ENCODE results near the gene RNF44.

The RNF44 gene

GRCh38 chr5:176570044-176570443 lies 32.8 kb upstream of the RNF44 start:
- H3K9me3 ChIP-seq (ENCODE audit: control insufficient read depth in 2 of 2, low read length in 2 of 2), result no peaks in the 10 kb centered on the region
- no peak overlapping the region for H3K27ac ChIP-seq (ENCODE audit: low read length)
- no peak overlapping the region for H3K4me3 ChIP-seq (ENCODE audit: low read length in 2 of 2)
- H3K4me1 ChIP-seq (ENCODE audit: control insufficient read depth, insufficient read depth, low read length), result no peaks in the 10 kb centered on the region
- H3K36me3 ChIP-seq (ENCODE audit: control insufficient read depth in 2 of 2, insufficient read depth in 2 of 2, low read length in 2 of 2), result no peaks in the 10 kb centered on the region
- peaks cover 8 to 15% of the 10 kb centered on the region in 2 donors for H3K27me3 ChIP-seq (ENCODE audit: control insufficient read depth in 1 of 2, insufficient read depth in 2 of 2, low read length in 2 of 2)
- no peak overlapping the region for H3K9ac ChIP-seq (ENCODE audit: low read length in 2 of 2)

GRCh38 chr5:176568657-176569056 lies 31.5 kb upstream of the RNF44 start:
- Histone ChIP-seq H3K9me3 (ENCODE audit: control insufficient read depth in 2 of 2, low read length in 2 of 2) (no peaks in the 10 kb centered on the region), H3K36me3 (ENCODE audit: control insufficient read depth in 2 of 2, insufficient read depth in 2 of 2, low read length in 2 of 2) (no peaks in the 10 kb centered on the region), H3K4me1 (ENCODE audit: control insufficient read depth, insufficient read depth, low read length) (no peaks in the 10 kb centered on the region), H3K9ac (ENCODE audit: low read length in 2 of 2) (no peak overlapping the region), H3K27me3 (ENCODE audit: control insufficient read depth in 1 of 2, insufficient read depth in 2 of 2, low read length in 2 of 2) (peaks cover 6 to 14% of the 10 kb centered on the region in 2 donors), H3K27ac (ENCODE audit: low read length) (no peak overlapping the region), H3K4me3 (ENCODE audit: low read length in 2 of 2) (no peak overlapping the region)

- no peaks in the 10 kb centered on the region for H3K4me1 ChIP-seq (ENCODE audit: control insufficient read depth, insufficient read depth, low read length)
- H3K4me3 ChIP-seq (ENCODE audit: low read length in 2 of 2), result no peak overlapping the region
- H3K36me3 ChIP-seq (ENCODE audit: control insufficient read depth in 2 of 2, insufficient read depth in 2 of 2, low read length in 2 of 2), result no peaks in the 10 kb centered on the region
- no peak overlapping the region for H3K9ac ChIP-seq (ENCODE audit: low read length in 2 of 2)
- H3K27me3 ChIP-seq (ENCODE audit: control insufficient read depth in 1 of 2, insufficient read depth in 2 of 2, low read length in 2 of 2), result peaks cover 0 to 10% of the 10 kb centered on the region in 2 donors
- no peaks in the 10 kb centered on the region for H3K9me3 ChIP-seq (ENCODE audit: control insufficient read depth in 2 of 2, low read length in 2 of 2)
- no peak overlapping the region for H3K27ac ChIP-seq (ENCODE audit: low read length)
Measured at GRCh38 chr5:176565760-176566288, 28.6 kb upstream of the RNF44 start.

- H3K27me3 ChIP-seq (ENCODE audit: control insufficient read depth in 1 of 2, insufficient read depth in 2 of 2, low read length in 2 of 2), result peaks cover 0 to 15% of the 10 kb centered on the region in 2 donors
- no peaks in the 10 kb centered on the region for H3K9me3 ChIP-seq (ENCODE audit: control insufficient read depth in 2 of 2, low read length in 2 of 2)
- no peaks in the 10 kb centered on the region for H3K36me3 ChIP-seq (ENCODE audit: control insufficient read depth in 2 of 2, insufficient read depth in 2 of 2, low read length in 2 of 2)
- no peak overlapping the region for H3K27ac ChIP-seq (ENCODE audit: low read length)
- H3K4me3 ChIP-seq (ENCODE audit: low read length in 2 of 2), result no peak overlapping the region
- H3K9ac ChIP-seq (ENCODE audit: low read length in 2 of 2), result no peak overlapping the region
- no peaks in the 10 kb centered on the region for H3K4me1 ChIP-seq (ENCODE audit: control insufficient read depth, insufficient read depth, low read length)
Measured at GRCh38 chr5:176564002-176564401, 26.8 kb upstream of the RNF44 start.

- Histone ChIP-seq H3K27me3 (ENCODE audit: control insufficient read depth in 1 of 2, insufficient read depth in 2 of 2, low read length in 2 of 2) (peaks cover 0 to 9% of the 10 kb centered on the region in 2 donors), H3K27ac (ENCODE audit: low read length) (no peak overlapping the region), H3K4me3 (ENCODE audit: low read length in 2 of 2) (no peak overlapping the region), H3K4me1 (ENCODE audit: control insufficient read depth, insufficient read depth, low read length) (no peaks in the 10 kb centered on the region), H3K9ac (ENCODE audit: low read length in 2 of 2) (no peak overlapping the region), H3K9me3 (ENCODE audit: control insufficient read depth in 2 of 2, low read length in 2 of 2) (no peaks in the 10 kb centered on the region), H3K36me3 (ENCODE audit: control insufficient read depth in 2 of 2, insufficient read depth in 2 of 2, low read length in 2 of 2) (no peaks in the 10 kb centered on the region)
Measured at GRCh38 chr5:176562189-176562588, 25.0 kb upstream of the RNF44 start.

GRCh38 chr5:176561259-176561658 lies 24.1 kb upstream of the RNF44 start:
- Histone ChIP-seq H3K9me3 (ENCODE audit: control insufficient read depth in 2 of 2, low read length in 2 of 2) (no peaks in the 10 kb centered on the region), H3K27me3 (ENCODE audit: control insufficient read depth in 1 of 2, insufficient read depth in 2 of 2, low read length in 2 of 2) (peaks cover 0 to 9% of the 10 kb centered on the region in 2 donors), H3K9ac (ENCODE audit: low read length in 2 of 2) (no peak overlapping the region), H3K4me1 (ENCODE audit: control insufficient read depth, insufficient read depth, low read length) (no peaks in the 10 kb centered on the region), H3K27ac (ENCODE audit: low read length) (no peak overlapping the region), H3K36me3 (ENCODE audit: control insufficient read depth in 2 of 2, insufficient read depth in 2 of 2, low read length in 2 of 2) (no peaks in the 10 kb centered on the region), H3K4me3 (ENCODE audit: low read length in 2 of 2) (no peak overlapping the region)

GRCh38 chr5:176560364-176560763 lies 23.2 kb upstream of the RNF44 start:
- no peaks in the 10 kb centered on the region for H3K36me3 ChIP-seq (ENCODE audit: control insufficient read depth in 2 of 2, insufficient read depth in 2 of 2, low read length in 2 of 2)
- H3K27ac ChIP-seq (ENCODE audit: low read length), result no peak overlapping the region
- no peak overlapping the region for H3K9ac ChIP-seq (ENCODE audit: low read length in 2 of 2)
- H3K9me3 ChIP-seq (ENCODE audit: control insufficient read depth in 2 of 2, low read length in 2 of 2), result no peaks in the 10 kb centered on the region
- no peak overlapping the region for H3K4me3 ChIP-seq (ENCODE audit: low read length in 2 of 2)
- H3K4me1 ChIP-seq (ENCODE audit: control insufficient read depth, insufficient read depth, low read length), result no peaks in the 10 kb centered on the region
- peaks cover 0 to 8% of the 10 kb centered on the region in 2 donors for H3K27me3 ChIP-seq (ENCODE audit: control insufficient read depth in 1 of 2, insufficient read depth in 2 of 2, low read length in 2 of 2)

GRCh38 chr5:176559683-176560082 lies 22.5 kb upstream of the RNF44 start:
- Histone ChIP-seq H3K4me1 (ENCODE audit: control insufficient read depth, insufficient read depth, low read length) (no peaks in the 10 kb centered on the region), H3K27ac (ENCODE audit: low read length) (no peak overlapping the region), H3K36me3 (ENCODE audit: control insufficient read depth in 2 of 2, insufficient read depth in 2 of 2, low read length in 2 of 2) (no peaks in the 10 kb centered on the region), H3K9ac (ENCODE audit: low read length in 2 of 2) (no peak overlapping the region), H3K9me3 (ENCODE audit: control insufficient read depth in 2 of 2, low read length in 2 of 2) (no peaks in the 10 kb centered on the region), H3K27me3 (ENCODE audit: control insufficient read depth in 1 of 2, insufficient read depth in 2 of 2, low read length in 2 of 2) (peaks cover 0 to 8% of the 10 kb centered on the region in 2 donors), H3K4me3 (ENCODE audit: low read length in 2 of 2) (no peak overlapping the region)

- Histone ChIP-seq H3K4me1 (ENCODE audit: control insufficient read depth, insufficient read depth, low read length) (no peaks in the 10 kb centered on the region), H3K9me3 (ENCODE audit: control insufficient read depth in 2 of 2, low read length in 2 of 2) (no peaks in the 10 kb centered on the region), H3K27me3 (ENCODE audit: control insufficient read depth in 1 of 2, insufficient read depth in 2 of 2, low read length in 2 of 2) (peaks cover 7 to 15% of the 10 kb centered on the region in 2 donors), H3K36me3 (ENCODE audit: control insufficient read depth in 2 of 2, insufficient read depth in 2 of 2, low read length in 2 of 2) (no peaks in the 10 kb centered on the region), H3K27ac (ENCODE audit: low read length) (no peak overlapping the region), H3K4me3 (ENCODE audit: low read length in 2 of 2) (no peak overlapping the region), H3K9ac (ENCODE audit: low read length in 2 of 2) (no peak overlapping the region)
Measured at GRCh38 chr5:176557846-176558245, 20.6 kb upstream of the RNF44 start.

- Histone ChIP-seq H3K27me3 (ENCODE audit: control insufficient read depth in 1 of 2, insufficient read depth in 2 of 2, low read length in 2 of 2) (peaks cover 16 to 19% of the 10 kb centered on the region in 2 donors), H3K4me1 (ENCODE audit: control insufficient read depth, insufficient read depth, low read length) (peaks cover 3% of the 10 kb centered on the region), H3K4me3 (ENCODE audit: low read length in 2 of 2) (no peak overlapping the region), H3K36me3 (ENCODE audit: control insufficient read depth in 2 of 2, insufficient read depth in 2 of 2, low read length in 2 of 2) (no peaks in the 10 kb centered on the region), H3K9ac (ENCODE audit: low read length in 2 of 2) (no peak overlapping the region), H3K9me3 (ENCODE audit: control insufficient read depth in 2 of 2, low read length in 2 of 2) (no peaks in the 10 kb centered on the region), H3K27ac (ENCODE audit: low read length) (no peak overlapping the region)
Measured at GRCh38 chr5:176553260-176554085, 16.3 kb upstream of the RNF44 start.

- H3K9ac ChIP-seq (ENCODE audit: low read length in 2 of 2), result no peak overlapping the region
- no peak overlapping the region for H3K4me3 ChIP-seq (ENCODE audit: low read length in 2 of 2)
- H3K27me3 ChIP-seq (ENCODE audit: control insufficient read depth in 1 of 2, insufficient read depth in 2 of 2, low read length in 2 of 2), result peaks cover 16 to 19% of the 10 kb centered on the region in 2 donors
- H3K27ac ChIP-seq (ENCODE audit: low read length), result no peak overlapping the region
- no peaks in the 10 kb centered on the region for H3K9me3 ChIP-seq (ENCODE audit: control insufficient read depth in 2 of 2, low read length in 2 of 2)
- H3K36me3 ChIP-seq (ENCODE audit: control insufficient read depth in 2 of 2, insufficient read depth in 2 of 2, low read length in 2 of 2), result no peaks in the 10 kb centered on the region
- H3K4me1 ChIP-seq (ENCODE audit: control insufficient read depth, insufficient read depth, low read length), result peaks cover 3% of the 10 kb centered on the region
Measured at GRCh38 chr5:176552332-176552869, 15.2 kb upstream of the RNF44 start.
